LNCAP (cell line): ENCODE results near the gene RNF220.

ENCODE experiments used
- TF ChIP-seq, protein P1 (sequence below): fragments of 450-650 bp; IDR thresholded peaks from 2 replicates; pipeline ENCODE4 v1.5.1; 2017; ENCODE audit warnings: mild to moderate bottlenecking

Gene RNF220

GRCh38 chr1:44405031-44405797 lies at the start of gene RNF220:
TSS of gene RNF220 (plus strand) at chr1:44405255.
- TF ChIP-seq, protein P1, sequence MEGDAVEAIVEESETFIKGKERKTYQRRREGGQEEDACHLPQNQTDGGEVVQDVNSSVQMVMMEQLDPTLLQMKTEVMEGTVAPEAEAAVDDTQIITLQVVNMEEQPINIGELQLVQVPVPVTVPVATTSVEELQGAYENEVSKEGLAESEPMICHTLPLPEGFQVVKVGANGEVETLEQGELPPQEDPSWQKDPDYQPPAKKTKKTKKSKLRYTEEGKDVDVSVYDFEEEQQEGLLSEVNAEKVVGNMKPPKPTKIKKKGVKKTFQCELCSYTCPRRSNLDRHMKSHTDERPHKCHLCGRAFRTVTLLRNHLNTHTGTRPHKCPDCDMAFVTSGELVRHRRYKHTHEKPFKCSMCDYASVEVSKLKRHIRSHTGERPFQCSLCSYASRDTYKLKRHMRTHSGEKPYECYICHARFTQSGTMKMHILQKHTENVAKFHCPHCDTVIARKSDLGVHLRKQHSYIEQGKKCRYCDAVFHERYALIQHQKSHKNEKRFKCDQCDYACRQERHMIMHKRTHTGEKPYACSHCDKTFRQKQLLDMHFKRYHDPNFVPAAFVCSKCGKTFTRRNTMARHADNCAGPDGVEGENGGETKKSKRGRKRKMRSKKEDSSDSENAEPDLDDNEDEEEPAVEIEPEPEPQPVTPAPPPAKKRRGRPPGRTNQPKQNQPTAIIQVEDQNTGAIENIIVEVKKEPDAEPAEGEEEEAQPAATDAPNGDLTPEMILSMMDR: no peak

DNA sequence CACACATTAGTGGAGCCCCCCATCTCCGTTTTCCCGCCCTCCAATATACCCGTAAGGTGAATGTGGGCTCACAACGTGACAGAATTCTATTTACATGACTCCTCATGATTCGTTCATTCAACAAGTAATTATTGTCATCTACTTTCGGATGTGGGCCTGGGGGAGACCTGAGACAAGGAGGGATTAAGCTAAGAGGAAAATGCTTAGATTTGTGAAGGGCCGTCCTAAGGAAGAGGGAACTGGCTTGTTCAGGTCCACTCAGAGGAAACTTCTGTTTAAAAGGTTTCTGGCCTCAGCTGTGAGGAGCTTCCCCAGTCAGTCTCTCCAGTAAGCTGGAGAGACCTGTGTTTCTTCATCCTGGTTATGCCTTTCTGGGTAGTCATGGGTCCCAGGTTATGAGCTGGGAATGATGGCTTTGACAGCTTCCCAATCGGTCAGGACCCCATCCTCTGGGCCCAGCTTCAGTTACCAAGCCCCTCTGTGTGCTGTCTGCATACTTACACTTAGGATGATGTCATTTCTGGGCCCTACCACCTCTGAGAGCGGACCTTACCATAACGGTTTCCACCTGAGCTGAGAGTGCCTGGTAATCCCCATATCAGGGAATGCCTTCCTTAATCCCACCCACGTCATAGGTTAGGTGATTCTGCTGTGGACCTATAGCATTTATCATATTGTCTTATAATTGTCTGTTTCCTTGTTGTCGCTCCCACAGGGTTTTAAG lies 49.3 kb upstream of the RNF220 start:
- TF ChIP-seq, protein P1: no peak

- TF ChIP-seq, protein P1: no peak
Observed at GRCh38 chr1:44357710-44358109, 47.3 kb upstream of the RNF220 start.

DNA sequence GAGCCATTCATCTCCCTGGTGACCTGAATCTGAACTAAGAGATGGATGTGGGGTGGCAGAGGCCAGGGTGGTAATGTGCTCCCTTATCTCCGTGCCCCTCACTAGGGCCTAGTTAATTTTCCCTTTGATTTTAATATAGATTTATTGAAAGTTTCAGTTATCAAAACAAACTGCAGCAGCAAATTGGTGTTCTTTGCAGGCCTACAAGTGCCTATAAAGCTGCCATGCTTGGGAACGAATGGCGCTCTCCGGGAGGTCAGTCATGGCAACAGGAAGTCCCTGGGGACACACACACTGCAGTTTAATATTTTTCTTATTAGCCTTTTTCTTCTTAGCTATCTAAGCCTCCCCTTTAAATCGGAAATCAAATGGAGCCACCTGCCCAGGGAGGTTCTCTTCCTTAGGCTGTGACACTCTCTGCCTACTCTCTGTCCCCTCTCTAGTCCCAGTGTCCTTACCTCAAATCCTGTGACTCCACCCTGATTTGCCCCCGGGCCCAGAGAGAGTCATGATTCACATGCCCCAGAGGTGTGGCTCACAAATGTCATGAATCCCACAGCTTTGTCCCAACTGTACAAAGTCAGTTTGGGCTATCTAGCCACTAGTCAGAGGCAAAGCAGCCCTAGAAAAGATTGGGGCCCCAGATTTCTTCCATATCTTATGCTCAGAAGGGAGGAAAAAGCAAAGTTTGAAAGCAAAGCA lies 45.7 kb upstream of the RNF220 start:
- TF ChIP-seq, protein P1: no peak

- TF ChIP-seq, protein P1: no peak; the same call in 1 of the 2 replicates
Observed at GRCh38 chr1:44361478-44361877, 43.6 kb upstream of the RNF220 start.

GRCh38 chr1:44366371-44366975 lies 38.6 kb upstream of the RNF220 start:
- TF ChIP-seq, protein P1: no peak

GRCh38 chr1:44367944-44368343 lies 37.1 kb upstream of the RNF220 start:
- TF ChIP-seq, protein P1: no peak
